K562 (cell line): ENCODE measurements around the gene ST3GAL5. TPM values are rescaled to one million over a fixed set of nuclear protein-coding genes. Genes with fewer than 3 reads are reported as not detected.

ENCODE experiments used
- CREB3L1 ChIP-seq: fragments of 450-650 bp; IDR thresholded peaks from 2 replicates; pipeline ENCODE4 v1.6.1; 2014; ENCODE audit warnings: low read depth, mild to moderate bottlenecking, moderate library complexity, borderline replicate concordance
- CREM ChIP-seq: IDR thresholded peaks from 2 replicates; pipeline ENCODE4 v1.6.1; 2014; ENCODE audit warnings: antibody characterized with exemption, low read depth
- KDM1A ChIP-seq, 2 experiments: fragments of 450-650 bp; IDR thresholded peaks; 2 replicates each; pipeline ENCODE4 v1.6.1; 2016; ENCODE audit warnings: mild to moderate bottlenecking in 2 of 2
- KDM4B ChIP-seq, 2 experiments: fragments of 450-650 bp in 1 of 2; sonication (generic) in 1 of 2; IDR thresholded peaks; 2 replicates each; pipeline ENCODE4 v1.6.1; 2016 to 2017; ENCODE audit warnings: borderline replicate concordance in 2 of 2, antibody characterized with exemption in 1 of 2, low read depth in 1 of 2, mild to moderate bottlenecking in 1 of 2
- MYBL2 ChIP-seq, 2 experiments: fragments of 450-650 bp in 1 of 2; sonication (generic) in 1 of 2; formaldehyde crosslinking in 1 of 2; IDR thresholded peaks; 2 replicates each; pipeline versions ENCODE4 v1.6.1 to v1.8.1; 2017 to 2022; ENCODE audit warnings: borderline replicate concordance in 1 of 2, inconsistent platforms in 1 of 2, low read depth in 1 of 2, mild to moderate bottlenecking in 1 of 2, missing genetic modification reagents in 1 of 2, moderate library complexity in 1 of 2
- MYC ChIP-seq, 2 experiments: fragments of 250-450 bp in 1 of 2; sonication (Bioruptor Pico) in 1 of 2; IDR thresholded peaks; 2 replicates each; pipeline versions ENCODE4 v1.5.1 to v1.6.1; 2012 to 2021; ENCODE audit warnings: low read depth in 2 of 2, borderline replicate concordance in 1 of 2, improper control_type of control experiment in 1 of 2, low read length in 1 of 2, mild to moderate bottlenecking in 1 of 2, moderate library complexity in 1 of 2
- PML ChIP-seq: IDR thresholded peaks from 2 replicates; pipeline ENCODE4 v1.6.1; 2012; ENCODE audit warnings: low read length, inconsistent platforms
- PTBP1 ChIP-seq: fragments of 200-400 bp; formaldehyde crosslinking; IDR thresholded peaks from 2 replicates; pipeline ENCODE4 v1.6.1; 2017; ENCODE audit warnings: low read depth, low read length
- RBM25 ChIP-seq: fragments of 200-400 bp; formaldehyde crosslinking; IDR thresholded peaks from 2 replicates; pipeline ENCODE4 v1.6.1; 2018; ENCODE audit warnings: low read length, low read depth, moderate library complexity; ENCODE audit not compliant: severe bottlenecking
- THAP12 ChIP-seq: fragments of 250-450 bp; sonication (Bioruptor Pico); IDR thresholded peaks from 2 replicates; pipeline ENCODE4 v1.9.0; 2021; ENCODE audit warnings: mild to moderate bottlenecking, inconsistent platforms
- TRIM24 ChIP-seq, 2 experiments: fragments of 450-650 bp; IDR thresholded peaks; 2 replicates each; pipeline ENCODE4 v1.6.1; 2016
- ZBTB11 ChIP-seq, 3 experiments: fragments of 200-800 bp in 1 of 3; fragments of 250-450 bp in 1 of 3; fragments of 450-650 bp in 1 of 3; sonication (Bioruptor Pico) in 1 of 3; sonication (Bioruptor generic) in 1 of 3; formaldehyde crosslinking in 1 of 3; IDR thresholded peaks; 2 replicates each; pipeline versions ENCODE4 v1.6.1 to v1.8.0; 2016 to 2022; ENCODE audit warnings: mild to moderate bottlenecking in 2 of 3, missing genetic modification characterization in 2 of 3, missing compliant biosample characterization in 1 of 3, moderate library complexity in 1 of 3
- ZFP36 ChIP-seq: fragments of 150-350 bp; IDR thresholded peaks from 2 replicates; pipeline ENCODE4 v1.6.1; 2018; ENCODE audit warnings: low read length, low read depth; ENCODE audit not compliant: partially characterized antibody
- ZNF263 ChIP-seq: sonication (generic); formaldehyde crosslinking; IDR thresholded peaks from 2 replicates; pipeline ENCODE4 v1.8.0; 2022; ENCODE audit warnings: mild to moderate bottlenecking, missing genetic modification reagents, borderline replicate concordance
- ZNF395 ChIP-seq: fragments of 200-800 bp; sonication (Bioruptor generic); IDR thresholded peaks from 2 replicates; pipeline ENCODE4 v1.6.1; 2017; ENCODE audit warnings: missing genetic modification characterization, missing compliant biosample characterization
- ZNF668 ChIP-seq: fragments of 250-450 bp; sonication (Bioruptor Pico); IDR thresholded peaks from 2 replicates; pipeline ENCODE4 v1.8.0; 2022; ENCODE audit warnings: mild to moderate bottlenecking, inconsistent platforms
- ZNF778 ChIP-seq: fragments of 450-650 bp; formaldehyde crosslinking; IDR thresholded peaks from 2 replicates; pipeline ENCODE4 v1.4.0; 2020; ENCODE audit warnings: mild to moderate bottlenecking, moderate library complexity
- polyA plus RNA-seq, 8 experiments: library from polyadenylated mRNA; depleted of rRNA in 4 of 8; stranded (reverse) in 5 of 8; unstranded in 3 of 8; fragments of >200 nt; fragmentation: Nextera tagmentation in 2 of 8; fragmentation: Illumina TruSeq in 1 of 8; extraction: Ambion mirVana in 2 of 8; extraction: Trizol in 1 of 8; gene quantifications; 2 replicates each; pipeline versions ENCODE4 v1.2.1 to v1.2.3, GENCODE V29; 2011 to 2014; ENCODE audit warnings: inconsistent platforms in 1 of 8, missing spikeins in 1 of 8
- total RNA-seq, 7 experiments: library from RNA; depleted of rRNA in 6 of 7; stranded (reverse); fragments of >200 nt in 6 of 7; fragmentation: Illumina TruSeq in 2 of 7; extraction: Trizol in 2 of 7; gene quantifications; 2 replicates each; pipeline versions ENCODE4 v1.2.1 to v1.2.3, GENCODE V29; 2011 to 2021; ENCODE audit warnings: low replicate concordance in 1 of 7

The ST3GAL5 gene
- total and polyA plus RNA-seq, 9 of the 15 experiments (the other 6 are each of a cell fraction or from before 2014, with no cell fraction given), result 1.6 to 10.0 (median 4.2) TPM

GRCh38 chr2:85921659-85922058 is 32.9 kb upstream of the ST3GAL5 start (continued):
- TF ChIP-seq MYC (IDR thresholded peaks at IDR 0.05; ENCODE audit: low read depth, low read length), result 0 out of 2 replicates have a peak, but pooled peaks have one; percentile 22
- TF ChIP-seq MYC (CRISPR knock-in tag; IDR thresholded peaks at IDR 0.05; ENCODE audit: borderline replicate concordance, low read depth), result no peak
- no peak for TF ChIP-seq PTBP1
- no peak for TF ChIP-seq THAP12 (CRISPR knock-in tag)
- TF ChIP-seq KDM4B (IDR thresholded peaks at IDR 0.05; ENCODE audit: borderline replicate concordance in 2 of 2, low read depth in 1 of 2), result no peak
- TF ChIP-seq PML, result peak; percentile 87
- no peak for TF ChIP-seq ZFP36
- TF ChIP-seq ZNF395 (CRISPR knock-in tag), result peak; percentile 73; the same call in 1 of the 2 replicates
- peak; percentile 52 to 70 for TF ChIP-seq KDM1A (IDR thresholded peaks at IDR 0.05)
- 0 out of 6 replicates have a peak, but pooled peaks of 1 of the 3 experiments have one; percentile 41 for TF ChIP-seq ZBTB11 (CRISPR knock-in tag; IDR thresholded peaks at IDR 0.05)
- TF ChIP-seq ZNF778 (CRISPR knock-in tag), result no peak
- no peak for TF ChIP-seq ZNF668 (CRISPR knock-in tag)
- peak; percentile 62 for TF ChIP-seq CREM
- TF ChIP-seq CREB3L1, result no peak
- no peak for TF ChIP-seq ZNF263
- TF ChIP-seq RBM25, result no peak
- peak; percentile 83 to 85 for TF ChIP-seq TRIM24 (IDR thresholded peaks at IDR 0.05)
- no peak for TF ChIP-seq MYBL2 (IDR thresholded peaks at IDR 0.05; ENCODE audit: low read depth)
- TF ChIP-seq MYBL2 (CRISPR knock-in tag; IDR thresholded peaks at IDR 0.05; ENCODE audit: borderline replicate concordance), result no peak
